DMS 273 treated with DMSO at 0.1 percent for 48 hours (cell line): ENCODE results near the gene USP25.
A peak's percentile ranks its signal among the peaks of the same experiment; 100 is the strongest.

ENCODE experiments used
- DNase-seq: peaks from one replicate; lab custom pipeline; 2025; lab: John Stamatoyannopoulos, UW

The USP25 gene

DNA sequence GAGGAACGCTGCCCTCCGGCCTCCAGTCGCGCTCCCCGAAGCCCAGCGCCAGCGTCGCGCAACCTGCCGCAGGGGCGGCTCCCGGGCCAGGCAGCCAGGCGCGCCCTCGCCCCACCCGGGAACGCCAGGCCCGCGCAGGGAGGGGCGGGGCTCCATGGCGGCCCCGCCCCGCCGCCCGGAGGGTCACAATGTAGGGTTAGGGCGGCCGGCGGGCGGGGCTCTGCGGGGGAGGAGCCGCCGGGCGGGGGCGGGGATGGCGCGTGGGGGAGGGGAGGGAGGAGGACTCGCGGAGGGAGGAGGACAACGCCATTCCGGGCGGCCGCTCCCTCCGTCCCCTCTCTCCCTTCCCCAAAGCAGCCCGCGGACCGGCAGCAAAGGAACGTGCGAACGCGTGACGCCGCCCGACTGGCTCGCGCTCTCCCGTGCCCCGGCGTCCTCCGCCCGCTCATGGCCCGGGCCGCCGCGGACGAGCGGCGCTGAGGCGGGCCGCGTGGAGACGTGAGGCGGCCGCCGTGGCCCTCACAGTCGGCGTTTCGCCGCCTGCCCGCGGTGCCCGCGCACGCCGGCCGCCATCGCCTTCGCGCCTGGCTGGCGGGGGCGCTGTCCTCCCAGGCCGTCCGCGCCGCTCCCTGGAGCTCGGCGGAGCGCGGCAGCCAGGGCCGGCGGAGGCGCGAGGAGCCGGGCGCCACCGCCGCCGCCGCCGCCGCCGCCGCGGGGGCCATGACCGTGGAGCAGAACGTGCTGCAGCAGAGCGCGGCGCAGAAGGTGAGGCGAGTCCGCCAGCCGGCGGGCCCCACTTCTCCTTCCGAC lies at the start of gene USP25:
USP25 (plus strand) TSS at position 309 of the 810 bp plus-strand sequence; CDS start at position 721, 412 bp downstream.
- peak; percentile 28 for DNase-seq

- no peak for DNase-seq
These were observed 47.4 kb upstream of the USP25 start for GRCh38 chr21:15682186-15682895.

DNA sequence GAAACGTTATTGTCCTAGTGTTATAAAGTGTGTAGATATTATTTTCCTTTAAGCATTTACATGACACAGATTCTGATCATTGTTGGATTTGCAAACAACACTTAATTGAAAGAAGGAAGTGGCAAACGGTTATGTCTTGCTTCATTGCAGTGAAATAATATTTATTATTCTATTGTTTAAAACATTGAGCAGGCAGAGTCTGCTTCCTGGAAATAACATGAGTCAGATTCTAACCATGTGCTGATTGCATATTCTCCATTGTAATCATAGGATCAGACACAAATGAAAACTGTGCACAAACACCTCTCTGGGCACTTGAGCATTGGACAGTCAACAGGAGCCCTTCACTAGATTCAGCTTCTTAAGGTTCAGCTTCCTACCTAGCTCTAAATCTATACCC lies 46.8 kb upstream of the USP25 start:
- DNase-seq: no peak

DNA sequence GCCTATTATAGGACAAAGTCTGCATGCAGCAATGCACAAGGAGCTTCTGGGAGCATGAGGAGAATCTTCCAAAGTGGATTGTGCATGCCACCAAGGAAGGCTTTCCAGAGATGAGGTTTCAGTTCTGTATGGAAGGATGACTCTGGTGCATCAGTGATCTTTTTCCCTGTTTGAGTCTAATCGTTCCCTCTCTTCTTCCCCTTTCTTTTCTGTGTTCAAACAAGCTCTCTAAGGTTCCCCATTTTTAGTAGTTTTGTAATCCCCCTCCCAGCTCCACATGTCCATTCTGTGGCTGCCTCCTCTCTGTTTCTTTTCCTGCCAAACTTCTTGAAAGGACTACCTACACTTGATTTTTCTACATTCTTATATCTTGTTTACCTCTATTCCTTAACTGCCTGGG lies 43.3 kb upstream of the USP25 start:
- no peak for DNase-seq

DNA sequence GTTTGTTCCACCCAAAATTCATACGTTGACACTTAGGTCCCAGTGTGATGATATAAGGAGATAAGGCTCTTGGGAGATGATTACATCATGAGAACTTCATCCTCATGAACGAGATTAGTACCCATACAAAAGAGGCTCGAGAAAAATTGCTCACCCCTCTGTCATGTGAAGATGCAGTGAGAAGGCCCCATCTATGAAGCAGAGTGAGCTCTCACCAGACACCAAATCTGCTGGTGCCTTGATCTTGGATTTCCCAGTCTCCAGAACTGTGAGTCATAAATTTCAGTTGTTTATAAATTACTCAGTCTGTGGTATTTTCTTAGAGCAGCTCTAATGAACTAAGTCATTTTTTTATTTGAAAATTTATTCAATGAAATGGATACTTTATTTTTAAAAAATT lies 42.6 kb upstream of the USP25 start:
- no peak for DNase-seq

GRCh38 chr21:15688016-15688415 lies 41.8 kb upstream of the USP25 start:
- DNase-seq: no peak

DNA sequence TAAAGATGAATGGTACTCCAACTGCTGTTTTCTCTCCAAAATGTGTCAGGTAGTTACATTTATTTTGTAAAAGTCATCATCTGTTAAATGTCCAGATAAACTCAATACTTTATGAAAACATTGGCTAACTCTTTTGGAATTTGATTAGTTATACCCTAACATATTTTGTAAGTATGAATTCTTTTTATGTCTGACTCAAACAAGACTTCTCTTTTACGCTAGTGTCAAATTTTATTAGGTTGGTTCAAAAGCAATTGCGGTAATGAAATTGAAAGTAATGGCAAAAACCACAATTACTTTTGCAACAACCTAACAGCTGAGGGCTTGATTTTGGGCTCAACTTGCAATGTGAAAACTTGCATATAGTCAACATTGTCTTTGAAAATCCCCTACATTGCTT lies 41.0 kb upstream of the USP25 start:
- DNase-seq: no peak

DNA sequence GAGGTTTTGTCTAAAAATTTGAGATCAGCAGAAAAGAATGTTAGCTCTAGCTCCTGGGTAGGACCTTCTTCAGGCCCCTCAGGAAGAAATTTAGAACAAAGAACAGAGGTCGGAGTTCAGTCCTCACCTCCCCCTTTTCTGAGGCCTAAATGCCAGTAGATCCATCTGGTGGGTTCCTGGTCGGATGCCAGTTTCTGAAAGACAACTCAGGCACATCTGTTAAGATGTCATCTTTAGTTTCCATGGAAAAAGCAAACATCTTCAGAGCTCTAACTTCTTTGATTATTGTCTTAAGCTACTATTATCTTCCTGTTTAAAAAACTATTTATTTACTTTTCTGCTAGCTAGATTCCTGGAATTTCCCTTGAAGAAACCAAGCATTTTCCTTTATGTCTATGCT lies 37.1 kb upstream of the USP25 start:
- no peak for DNase-seq

DNA sequence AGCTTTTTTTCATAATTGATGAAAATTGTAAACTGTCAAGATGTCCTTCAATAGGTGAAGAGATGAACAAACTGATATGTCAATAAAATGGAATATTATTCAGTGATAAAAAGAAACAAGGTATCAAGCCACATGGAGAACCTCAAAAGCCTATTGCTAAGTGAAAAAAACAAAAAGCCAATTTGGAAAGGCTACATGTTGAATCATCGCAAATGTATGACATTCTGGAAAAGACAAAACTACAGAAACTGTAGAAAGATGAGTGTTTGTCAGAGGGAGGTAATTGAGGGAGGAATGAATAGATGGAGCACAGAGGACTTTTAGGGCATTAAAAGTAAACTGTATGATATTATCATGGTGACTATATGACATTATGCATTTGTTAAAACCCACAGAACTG lies 34.5 kb upstream of the USP25 start:
- DNase-seq: no peak

DNA sequence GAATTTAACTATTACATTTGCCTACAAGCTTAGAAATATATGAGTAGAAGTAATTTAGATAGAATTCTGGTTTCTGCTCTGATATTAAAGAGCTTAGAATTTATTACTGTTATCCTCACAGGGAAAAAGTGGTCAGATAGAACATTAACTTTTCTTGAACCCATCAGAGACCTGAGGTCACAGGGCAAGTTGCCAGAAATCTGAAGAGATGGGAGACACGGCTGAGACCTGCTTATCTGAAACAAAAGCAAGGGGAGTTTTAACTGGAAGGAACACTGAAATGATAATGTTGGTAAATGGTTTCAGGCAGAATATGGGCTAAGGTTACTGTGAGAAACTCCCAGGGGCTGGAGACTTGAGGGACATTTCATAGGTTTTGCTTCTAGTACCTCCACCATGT lies 28.0 kb upstream of the USP25 start:
- no peak for DNase-seq

DNA sequence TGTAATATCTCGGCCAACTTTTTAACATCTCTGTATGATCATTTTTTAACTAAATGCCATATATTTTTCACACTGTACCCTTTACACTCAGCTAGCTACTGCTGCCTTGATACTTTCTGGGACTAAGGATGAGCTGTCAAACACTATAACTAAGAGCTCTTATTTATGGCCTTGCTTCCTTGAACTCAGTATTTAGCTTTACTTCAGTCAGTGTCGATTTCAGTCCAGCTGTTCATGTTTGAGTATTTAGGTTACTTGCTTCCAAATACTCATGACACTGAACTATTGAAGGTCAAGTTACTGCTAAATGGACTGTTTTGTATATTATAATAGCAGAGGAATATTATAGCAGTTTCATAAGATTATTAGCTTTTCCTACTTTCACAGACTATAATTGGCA lies 25.9 kb upstream of the USP25 start:
- DNase-seq: no peak

DNA sequence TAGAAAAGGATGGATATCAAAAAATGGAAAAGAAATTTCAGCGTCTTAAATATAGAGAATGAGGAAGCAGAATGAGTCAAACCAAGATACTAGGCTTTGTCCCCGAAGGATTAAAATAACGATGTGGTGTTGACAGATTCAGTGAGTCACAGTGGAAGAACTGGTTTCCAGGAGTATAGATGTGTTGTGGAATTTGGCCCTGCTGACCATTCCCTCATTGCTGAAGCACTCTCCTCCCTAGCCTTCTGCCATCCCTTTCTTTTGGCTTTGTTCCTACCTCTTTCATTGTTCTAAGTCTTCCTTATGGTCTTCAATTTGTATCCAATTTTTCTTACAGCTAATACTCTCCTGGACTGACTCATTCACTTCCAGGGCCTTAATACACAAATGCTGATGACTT lies 23.1 kb upstream of the USP25 start:
- DNase-seq: no peak

GRCh38 chr21:15713412-15713811 lies 16.4 kb upstream of the USP25 start:
- no peak for DNase-seq

DNA sequence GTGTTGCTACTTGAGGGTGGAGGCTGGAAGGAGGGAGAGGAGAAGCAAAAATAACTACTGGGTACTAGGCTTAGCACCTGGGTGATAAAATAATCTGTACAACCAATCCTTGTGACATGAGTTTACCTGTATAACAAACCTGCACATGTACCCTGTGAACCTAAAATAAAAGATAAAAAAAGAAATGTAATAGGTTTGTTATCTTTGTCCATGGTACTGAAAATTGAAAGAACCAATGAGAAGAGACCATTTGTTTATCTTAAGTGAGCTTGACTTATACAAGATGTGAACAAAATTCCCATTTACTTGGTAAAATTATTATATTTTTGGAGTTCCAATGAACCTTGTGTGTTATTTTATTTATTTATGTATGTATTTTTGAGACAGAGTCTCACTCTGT lies 11.1 kb upstream of the USP25 start:
- DNase-seq: no peak

DNA sequence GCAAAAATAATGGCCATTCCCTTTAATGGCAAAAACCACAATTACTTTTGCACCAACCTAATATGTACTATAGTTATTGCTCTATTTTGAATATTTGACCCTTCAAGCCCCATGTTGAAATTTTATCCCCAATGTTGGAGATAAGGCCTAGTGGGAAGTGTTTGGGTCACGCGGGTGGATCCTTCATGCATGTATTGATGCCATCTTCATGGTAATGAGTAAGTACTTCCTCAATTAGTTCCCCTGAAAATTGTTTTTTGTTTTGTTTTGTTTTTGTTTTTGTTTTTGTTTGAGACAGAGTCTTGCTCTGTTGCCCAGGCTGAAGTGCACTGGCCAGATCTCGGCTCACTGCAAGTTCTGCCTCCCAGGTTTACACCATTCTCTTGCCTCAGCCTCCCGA lies 9.8 kb upstream of the USP25 start:
- no peak for DNase-seq

GRCh38 chr21:15722591-15723324 lies 7.0 kb upstream of the USP25 start:
- DNase-seq: no peak

DNA sequence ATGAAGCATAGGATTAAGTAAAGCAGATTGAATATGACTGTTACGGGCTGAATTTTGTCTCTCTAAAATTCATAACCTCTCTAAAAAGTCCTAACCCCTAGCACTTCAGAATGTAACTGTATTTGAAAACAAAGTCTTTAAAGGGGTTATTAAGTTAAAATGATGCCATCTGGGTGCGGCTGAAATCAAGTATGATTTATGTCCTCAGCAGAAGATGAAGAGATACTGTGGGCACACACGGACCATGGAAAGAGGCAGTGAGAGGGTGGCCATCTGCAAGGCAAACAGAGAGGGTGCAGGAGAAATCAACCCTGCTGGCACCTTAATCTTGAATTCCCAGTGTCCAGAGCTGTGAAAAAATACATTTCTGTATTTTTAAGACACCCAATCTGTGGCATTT lies 3.8 kb upstream of the USP25 start:
- DNase-seq: no peak

- no peak for DNase-seq
These were observed 1.7 kb upstream of the USP25 start for GRCh38 chr21:15728046-15728445.

DNA sequence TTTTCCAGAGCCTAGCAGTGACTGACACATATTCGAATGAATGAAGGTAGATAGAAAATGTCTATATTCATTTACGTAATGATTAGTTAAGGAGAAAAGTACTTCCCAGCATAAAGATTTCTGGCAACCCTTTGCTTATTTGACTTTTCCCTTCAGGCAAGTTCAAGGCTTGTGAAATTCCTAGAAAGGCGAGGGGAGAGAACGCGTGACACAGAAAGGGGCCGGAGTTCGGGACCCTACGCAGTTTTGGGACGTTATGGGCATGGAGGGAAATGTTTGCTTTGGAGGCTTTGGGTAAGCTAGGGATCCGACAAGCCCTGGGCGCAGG lies 472 bp upstream of the USP25 start:
- DNase-seq: no peak

GRCh38 chr21:15730484-15731242 lies 881 bp downstream of the USP25 start:
- DNase-seq: no peak

GRCh38 chr21:15731243-15731613 lies 1.4 kb downstream of the USP25 start:
- no peak for DNase-seq

GRCh38 chr21:15732290-15732995 lies 2.7 kb downstream of the USP25 start:
- peak; percentile 13 for DNase-seq
